Smooth muscle cell (in vitro differentiated cells): Measurements from ENCODE around the gene PGAP3. TPM values are rescaled to one million over a fixed set of nuclear protein-coding genes. Genes with fewer than 3 reads are reported as not detected.

Experiments
- DNase-seq: peaks from one replicate; lab custom pipeline; 2025; ENCODE audit not compliant: unreplicated experiment; lab: John Stamatoyannopoulos, UW
- H2AFZ ChIP-seq: fragments of 200-600 bp; sonication (generic); 2 replicates; pipeline ENCODE4 v1.6.0; 2016; ENCODE audit warnings: antibody characterized with exemption, low read depth, mild to moderate bottlenecking
- H3F3A ChIP-seq: fragments of 200-600 bp; sonication (generic); 2 replicates; pipeline ENCODE4 v1.6.0; 2017; ENCODE audit warnings: antibody characterized with exemption, low read depth
- H3K27ac ChIP-seq: fragments of 200-600 bp; sonication (generic); 2 replicates; pipeline ENCODE4 v1.5.1; 2016; ENCODE audit warnings: low read depth, mild to moderate bottlenecking
- H3K27me3 ChIP-seq: fragments of 200-600 bp; sonication (generic); 2 replicates; pipeline ENCODE4 v1.6.1; 2016; ENCODE audit warnings: low read depth, mild to moderate bottlenecking
- H3K36me3 ChIP-seq: fragments of 200-600 bp; sonication (generic); 2 replicates; pipeline ENCODE4 v1.5.1; 2016; ENCODE audit warnings: low read depth
- H3K4me1 ChIP-seq: fragments of 200-600 bp; sonication (generic); 2 replicates; pipeline ENCODE4 v1.5.1; 2016; ENCODE audit warnings: low read depth
- H3K4me2 ChIP-seq: fragments of 200-600 bp; sonication (generic); 2 replicates; pipeline ENCODE4 v1.6.0; 2016; ENCODE audit warnings: mild to moderate bottlenecking
- H3K4me3 ChIP-seq: fragments of 200-600 bp; sonication (generic); 2 replicates; pipeline ENCODE4 v1.5.1; 2016; ENCODE audit warnings: mild to moderate bottlenecking
- H3K79me2 ChIP-seq: fragments of 200-600 bp; sonication (generic); 2 replicates; pipeline ENCODE4 v1.6.0; 2016; ENCODE audit warnings: low read depth, mild to moderate bottlenecking
- H3K9ac ChIP-seq: fragments of 200-600 bp; sonication (generic); 2 replicates; pipeline ENCODE4 v1.6.0; 2016; ENCODE audit warnings: low read depth
- H3K9me3 ChIP-seq: fragments of 200-600 bp; sonication (generic); replicated peaks from 2 replicates; pipeline ENCODE4 v1.5.1; 2016; ENCODE audit warnings: low read depth
- H4K20me1 ChIP-seq: fragments of 200-600 bp; sonication (generic); 2 replicates; pipeline ENCODE4 v1.6.0; 2016; ENCODE audit warnings: low read depth
- WGBS: methylation state at CpG from one replicate; pipeline ENCODE4 v1.1.7; 2016; ENCODE audit warnings: low lambda C conversion rate; 5-methylcytosine and 5-hydroxymethylcytosine counted together
- polyA plus RNA-seq: library from polyadenylated mRNA; unstranded; fragments of >200 nt; fragmentation: Nextera tagmentation; extraction: Ambion mirVana; gene quantifications from 2 replicates; pipeline ENCODE4 v1.2.1, GENCODE V29; 2016
- total RNA-seq: library from RNA; depleted of rRNA; stranded (reverse); fragments of >200 nt; gene quantifications from 2 replicates; pipeline ENCODE4 v1.2.3, GENCODE V29; 2014
- TF ChIP-seq, protein P1 (sequence below): fragments of 200-600 bp; sonication (generic); IDR thresholded peaks from 2 replicates; pipeline ENCODE4 v1.5.1; 2017; ENCODE audit warnings: borderline replicate concordance, mild to moderate bottlenecking, antibody characterized with exemption; ENCODE audit not compliant: insufficient read depth, poor library complexity, severe bottlenecking

The PGAP3 gene
- total and polyA plus RNA-seq, 2 experiments from 2014 or later: 19.1 to 19.4 TPM

- H3K4me1 ChIP-seq: no peaks in the 10 kb centered on the region
- no peaks in the 10 kb centered on the region for H3K79me2 ChIP-seq
- H3K36me3 ChIP-seq: no peaks in the 10 kb centered on the region
- H3K4me3 ChIP-seq: no peak overlapping the region
- H3K27me3 ChIP-seq: peaks cover 30% of the 10 kb centered on the region
- H3F3A ChIP-seq: no peaks in the 10 kb centered on the region
- H3K27ac ChIP-seq: no peak overlapping the region
- TF ChIP-seq, protein P1, sequence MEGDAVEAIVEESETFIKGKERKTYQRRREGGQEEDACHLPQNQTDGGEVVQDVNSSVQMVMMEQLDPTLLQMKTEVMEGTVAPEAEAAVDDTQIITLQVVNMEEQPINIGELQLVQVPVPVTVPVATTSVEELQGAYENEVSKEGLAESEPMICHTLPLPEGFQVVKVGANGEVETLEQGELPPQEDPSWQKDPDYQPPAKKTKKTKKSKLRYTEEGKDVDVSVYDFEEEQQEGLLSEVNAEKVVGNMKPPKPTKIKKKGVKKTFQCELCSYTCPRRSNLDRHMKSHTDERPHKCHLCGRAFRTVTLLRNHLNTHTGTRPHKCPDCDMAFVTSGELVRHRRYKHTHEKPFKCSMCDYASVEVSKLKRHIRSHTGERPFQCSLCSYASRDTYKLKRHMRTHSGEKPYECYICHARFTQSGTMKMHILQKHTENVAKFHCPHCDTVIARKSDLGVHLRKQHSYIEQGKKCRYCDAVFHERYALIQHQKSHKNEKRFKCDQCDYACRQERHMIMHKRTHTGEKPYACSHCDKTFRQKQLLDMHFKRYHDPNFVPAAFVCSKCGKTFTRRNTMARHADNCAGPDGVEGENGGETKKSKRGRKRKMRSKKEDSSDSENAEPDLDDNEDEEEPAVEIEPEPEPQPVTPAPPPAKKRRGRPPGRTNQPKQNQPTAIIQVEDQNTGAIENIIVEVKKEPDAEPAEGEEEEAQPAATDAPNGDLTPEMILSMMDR: no peak
- DNase-seq: no peak
- H3K9me3 ChIP-seq: no peaks in the 10 kb centered on the region
- no peak overlapping the region for H3K4me2 ChIP-seq
- no peaks in the 10 kb centered on the region for H4K20me1 ChIP-seq
- H3K9ac ChIP-seq: no peak overlapping the region
- WGBS: 87% methylated on average over 13 of the region's 13 CpGs
- no peak overlapping the region for H2AFZ ChIP-seq
Observed at GRCh38 chr17:39673335-39674081, 14.3 kb downstream of the PGAP3 start.

DNA sequence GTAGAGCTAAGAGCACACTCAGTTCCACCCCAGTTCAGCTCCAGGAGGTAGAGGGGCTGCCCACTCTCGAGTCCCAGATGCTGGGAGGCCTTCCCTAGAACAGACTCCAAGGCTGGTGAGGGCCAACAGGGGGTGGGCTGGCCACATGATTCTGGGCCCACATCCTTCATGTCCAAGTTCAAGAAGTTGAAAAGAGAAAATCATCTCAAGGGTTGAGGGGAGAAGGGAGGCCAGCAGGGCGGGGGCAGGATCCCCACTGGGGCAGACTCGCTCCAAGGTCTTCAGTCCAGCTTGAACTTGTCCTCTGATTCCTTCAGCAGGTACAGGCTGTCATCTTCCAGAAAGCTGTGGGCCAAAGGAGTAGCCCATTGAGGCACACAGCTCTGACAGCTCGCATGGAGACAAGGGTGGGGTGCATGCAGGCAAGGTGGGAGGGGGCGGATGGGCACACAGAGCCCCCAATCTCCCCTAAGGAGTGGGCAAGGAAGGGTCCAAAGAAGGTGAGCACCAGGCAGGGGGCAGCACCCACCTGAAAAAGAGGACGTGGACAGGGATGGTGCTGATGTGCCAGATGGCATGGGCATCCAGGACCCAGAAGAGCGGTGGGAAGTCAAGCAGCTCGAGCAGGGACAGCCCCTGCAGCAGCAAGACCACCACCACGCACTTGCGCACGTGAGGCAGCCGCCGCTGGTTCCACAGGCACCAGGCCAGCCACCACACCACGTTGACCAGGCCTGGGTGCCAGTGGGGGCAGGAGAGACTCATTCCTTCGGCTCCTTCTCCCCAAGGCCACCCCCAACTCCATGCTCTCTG is 15.1 kb downstream of the PGAP3 start:
- no peak overlapping the region for H2AFZ ChIP-seq

DNA sequence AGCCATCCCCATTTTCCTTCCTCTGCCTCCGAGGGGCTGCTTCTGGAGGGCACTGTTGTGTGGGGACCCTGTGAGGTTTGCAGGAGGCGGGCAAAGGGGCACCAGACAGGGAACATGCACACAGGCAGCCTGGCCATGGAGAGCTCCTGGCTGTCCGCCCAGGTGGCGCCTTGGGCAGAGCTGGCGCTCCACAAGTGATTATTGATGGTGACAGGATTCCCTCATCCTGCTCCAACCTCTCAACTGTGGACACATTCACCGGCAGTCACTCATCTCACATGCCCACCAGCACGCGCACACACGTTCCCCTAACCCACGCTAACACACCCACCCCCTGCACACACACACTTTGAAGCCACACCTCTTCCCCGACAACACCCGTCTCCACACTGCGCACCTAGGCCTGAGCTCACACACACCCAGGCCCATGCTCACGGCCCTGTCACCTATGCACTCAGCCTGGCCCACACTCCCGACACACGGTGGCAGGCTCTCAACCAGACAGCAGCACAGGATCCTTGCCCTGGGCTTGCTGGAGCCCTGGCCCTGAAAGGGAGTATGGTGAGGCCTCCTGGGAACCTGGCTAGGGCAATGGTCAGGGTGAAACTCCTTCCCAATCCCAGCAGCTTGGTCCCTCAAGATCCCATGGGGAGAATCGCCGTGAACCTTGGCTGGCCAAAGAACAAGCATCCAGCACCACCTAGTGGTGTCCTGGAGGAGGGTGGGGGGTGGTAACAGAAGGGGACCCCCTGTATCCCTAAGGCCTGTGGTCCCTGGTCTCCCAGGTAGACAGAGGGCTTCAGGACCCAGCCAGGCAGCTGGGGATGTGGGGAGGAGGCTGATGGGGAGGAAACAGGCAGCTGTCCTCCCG is 16.0 kb downstream of the PGAP3 start:
- H3K9ac ChIP-seq: no peak overlapping the region
- H3K4me1 ChIP-seq: peaks cover 10% of the 10 kb centered on the region
- no peaks in the 10 kb centered on the region for H3K9me3 ChIP-seq
- H3K27me3 ChIP-seq: peaks cover 46% of the 10 kb centered on the region
- DNase-seq: no peak
- H3K4me3 ChIP-seq: no peak overlapping the region
- H4K20me1 ChIP-seq: no peaks in the 10 kb centered on the region
- WGBS: 84% methylated on average over 19 of the region's 19 CpGs
- H3K27ac ChIP-seq: no peak overlapping the region
- no peaks in the 10 kb centered on the region for H3K36me3 ChIP-seq
- TF ChIP-seq, protein P1: peak; percentile 47
- H3F3A ChIP-seq: no peaks in the 10 kb centered on the region
- no peak overlapping the region for H2AFZ ChIP-seq
- H3K79me2 ChIP-seq: no peaks in the 10 kb centered on the region
- no peak overlapping the region for H3K4me2 ChIP-seq

More for the DNA sequence above, 15.1 kb downstream of the PGAP3 start:
- Histone ChIP-seq H3K36me3 (no peaks in the 10 kb centered on the region), H3K4me2 (no peak overlapping the region), H3K4me1 (peaks cover 5% of the 10 kb centered on the region), H3K27me3 (peaks cover 38% of the 10 kb centered on the region), H3K4me3 (no peak overlapping the region), H4K20me1 (no peaks in the 10 kb centered on the region), H3F3A (no peaks in the 10 kb centered on the region), H3K9ac (no peak overlapping the region), H3K79me2 (no peaks in the 10 kb centered on the region), H3K9me3 (no peaks in the 10 kb centered on the region), H3K27ac (no peak overlapping the region)
- 86% methylated on average over 15 of the region's 15 CpGs for WGBS
- DNase-seq: no peak
- TF ChIP-seq, protein P1: no peak
